Activated CD4-positive, alpha-beta T cell treated with anti-CD3 and anti-CD28 coated beads, Interleukin-2, amount 50 U/mL, for 4 hours (primary cell): ENCODE measurements around the gene YDJC.
"Not testable (repeated sequence)": the region's sequence is repeated elsewhere in the genome, so short reads cannot be mapped to it uniquely, and the experiment has no call there.

ENCODE experiments used
- DNase-seq, 2 experiments: peaks; one replicate each; pipeline ENCODE4 v3.0.0-alpha.2; 2020

YDJC gene

GRCh38 chr22:21629255-21630149, at the start of gene YDJC:
TSS of gene YDJC (minus strand) at chr22:21630022. CDS start at chr22:21630014, 8 bp downstream.
- peak; percentile 93 to 95 for DNase-seq

- DNase-seq = no peak
Observed at GRCh38 chr22:21679383-21679782, 49.6 kb upstream of the YDJC start.

- not testable (repeated sequence) for DNase-seq
Observed at GRCh38 chr22:21678842-21679241, 49.0 kb upstream of the YDJC start.

- DNase-seq = no peak
Observed at GRCh38 chr22:21677606-21678443, 48.0 kb upstream of the YDJC start.

GRCh38 chr22:21674638-21675245, 44.9 kb upstream of the YDJC start:
- no peak for DNase-seq

GRCh38 chr22:21673534-21674321, 43.9 kb upstream of the YDJC start:
- no peak for DNase-seq

GRCh38 chr22:21672107-21672629, 42.3 kb upstream of the YDJC start:
- no peak for DNase-seq

- no peak for DNase-seq
Observed at GRCh38 chr22:21669026-21669425, 39.2 kb upstream of the YDJC start.

GRCh38 chr22:21666786-21667185, 37.0 kb upstream of the YDJC start:
- no peak for DNase-seq

GRCh38 chr22:21665047-21665851, 35.4 kb upstream of the YDJC start:
- no peak for DNase-seq

- no peak for DNase-seq
Observed at GRCh38 chr22:21663738-21664137, 33.9 kb upstream of the YDJC start.

GRCh38 chr22:21661991-21662390, 32.2 kb upstream of the YDJC start:
- DNase-seq = no peak

GRCh38 chr22:21660904-21661303, 31.1 kb upstream of the YDJC start:
- DNase-seq = no peak

- DNase-seq = no peak
Observed at GRCh38 chr22:21659864-21660525, 30.2 kb upstream of the YDJC start.

- peak; percentile 58 to 60 for DNase-seq
Observed at GRCh38 chr22:21657360-21658032, 27.7 kb upstream of the YDJC start.

GRCh38 chr22:21657020-21657359, 27.2 kb upstream of the YDJC start:
- DNase-seq = no peak

- no peak for DNase-seq
Observed at GRCh38 chr22:21652547-21653545, 23.0 kb upstream of the YDJC start.

- DNase-seq = peak; percentile 64 to 70
Observed at GRCh38 chr22:21652010-21652546, 22.3 kb upstream of the YDJC start.
